Measurements from ENCODE around the gene METTL25. TPM values are rescaled to one million over a fixed set of nuclear protein-coding genes. Genes with fewer than 3 reads are reported as not detected.

The METTL25 gene
- total RNA-seq, 2 experiments from 2014 or later, result 5.0 to 5.3 TPM

DNA sequence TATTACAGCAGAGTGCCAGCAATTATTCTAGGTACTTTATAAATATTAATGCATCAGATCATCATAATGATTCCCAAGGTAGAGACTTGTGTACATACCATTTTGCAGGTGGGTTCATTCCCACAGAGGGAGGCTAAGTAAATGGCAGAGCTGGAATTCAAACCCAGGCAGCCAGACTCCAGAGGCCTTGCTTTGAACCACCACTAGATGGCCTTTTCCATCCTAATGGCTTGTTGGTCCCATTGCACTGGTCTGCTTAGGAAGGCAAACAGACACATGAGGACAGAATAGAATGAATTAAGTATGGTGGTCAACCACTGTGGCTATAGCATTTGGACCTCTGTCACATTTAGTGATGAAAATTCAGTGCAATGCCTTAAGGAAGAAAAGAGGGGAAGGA lies 158.7 kb downstream of the METTL25 start:
- CTCF ChIA-PET, result interaction anchor here (0.7 kb wide), 1 partner anchor 871 kb away, joined by 3 read pairs; no protein-coding TSS in a partner anchor
- DNase-seq, result no peak

DNA sequence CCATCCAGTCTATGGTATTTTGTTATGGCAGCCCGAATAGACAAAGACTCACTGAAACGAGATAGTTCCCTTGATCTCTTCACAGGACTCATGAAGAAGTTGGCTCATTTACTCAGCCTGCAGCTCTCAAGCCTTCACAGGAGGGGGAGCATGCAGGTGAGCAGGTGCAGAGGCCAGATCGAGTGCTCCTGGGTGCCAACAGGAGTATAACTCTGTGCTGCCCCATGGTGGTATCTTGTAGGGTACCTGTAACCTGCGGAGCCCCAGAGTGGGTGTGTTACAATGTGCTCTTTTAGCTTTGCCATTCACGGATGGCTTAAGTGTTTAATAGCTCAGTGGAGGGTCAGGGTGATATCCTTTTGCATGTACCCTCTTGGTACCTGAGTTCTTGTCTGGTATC lies 159.5 kb downstream of the METTL25 start:
- DNase-seq (no peak), ATAC-seq (no peak)
- ChIA-PET POLR2A (no interaction called here), CTCF (no interaction called here)
- Mint-ChIP-seq H3K9me3 (ENCODE audit: low read depth) (no peaks in the 10 kb centered on the region), H3K4me1 (no peaks in the 10 kb centered on the region), H3K27ac (no peak overlapping the region), H3K36me3 (ENCODE audit: low read depth) (no peaks in the 10 kb centered on the region), H3K4me3 (no peak overlapping the region), H3K27me3 (no peaks in the 10 kb centered on the region)
- intact Hi-C loops (cut with DNase I, micrococcal nuclease), result no loop called here

More for the DNA sequence above, 158.7 kb downstream of the METTL25 start:
- POLR2A ChIA-PET, result no interaction called here
- H3K4me3 Mint-ChIP-seq, result no peak overlapping the region
- intact Hi-C loops (cut with DNase I, micrococcal nuclease), result no loop called here
- H3K4me1 Mint-ChIP-seq, result no peaks in the 10 kb centered on the region
- no peaks in the 10 kb centered on the region for H3K27me3 Mint-ChIP-seq
- no peak overlapping the region for H3K27ac Mint-ChIP-seq
- no peaks in the 10 kb centered on the region for H3K36me3 Mint-ChIP-seq (ENCODE audit: low read depth)
- no peak for ATAC-seq
- H3K9me3 Mint-ChIP-seq (ENCODE audit: low read depth), result no peaks in the 10 kb centered on the region

DNA sequence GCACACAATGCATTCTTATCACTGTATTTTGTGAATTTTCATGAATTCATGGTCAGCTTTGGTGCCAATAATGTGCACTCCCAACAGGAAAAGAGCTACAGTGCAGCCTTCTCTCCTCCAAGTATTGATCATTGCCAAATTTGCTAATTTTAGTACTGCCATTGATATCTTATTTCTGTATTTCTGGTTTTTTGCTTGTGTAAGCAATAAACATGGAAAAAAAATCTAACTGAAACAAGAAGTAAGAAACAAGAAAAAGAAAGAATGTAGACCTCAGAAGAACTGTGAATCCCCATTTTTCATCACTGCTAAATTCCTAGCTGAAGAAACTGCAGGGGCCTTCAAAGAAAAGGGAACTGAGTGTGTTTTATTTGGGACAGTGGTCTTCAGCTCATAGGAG lies 161.2 kb downstream of the METTL25 start:
- Mint-ChIP-seq H3K4me3 (no peak overlapping the region), H3K36me3 (ENCODE audit: low read depth) (no peaks in the 10 kb centered on the region), H3K27ac (no peak overlapping the region), H3K4me1 (no peaks in the 10 kb centered on the region), H3K9me3 (ENCODE audit: low read depth) (no peaks in the 10 kb centered on the region), H3K27me3 (no peaks in the 10 kb centered on the region)
- no peak for ATAC-seq
- no peak for DNase-seq
- POLR2A ChIA-PET, result no interaction called here
- intact Hi-C loops (cut with DNase I, micrococcal nuclease), result no loop called here
- CTCF ChIA-PET, result no interaction called here

DNA sequence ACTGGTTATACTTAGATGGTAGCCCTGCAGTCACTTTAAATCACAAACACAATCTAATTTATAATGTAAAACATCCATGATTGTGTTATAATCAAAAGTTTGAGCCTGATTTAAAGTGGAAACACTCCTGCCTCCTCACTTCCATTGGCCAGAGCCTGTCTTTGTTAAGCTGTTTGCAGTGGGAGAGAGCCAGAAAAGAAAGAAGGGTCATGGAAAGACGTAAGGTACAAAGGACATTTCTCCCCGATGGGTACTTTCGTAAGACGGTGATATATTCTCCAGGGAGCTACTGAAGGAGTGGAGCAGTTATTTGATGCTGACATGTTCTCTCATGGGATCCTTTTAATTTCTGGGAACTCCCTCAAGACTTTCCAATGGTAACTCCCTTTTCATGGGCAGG lies 164.0 kb downstream of the METTL25 start:
- ChIA-PET CTCF (interaction anchor here (0.6 kb wide), 1 partner anchor 24 kb away, joined by 3 read pairs; no protein-coding TSS in a partner anchor), POLR2A (no interaction called here)
- no peak for ATAC-seq
- intact Hi-C loops (cut with DNase I, micrococcal nuclease), result no loop called here
- H3K27ac Mint-ChIP-seq, result no peak overlapping the region
- H3K4me3 Mint-ChIP-seq, result no peak overlapping the region
- no peaks in the 10 kb centered on the region for H3K9me3 Mint-ChIP-seq (ENCODE audit: low read depth)
- DNase-seq, result no peak
- H3K36me3 Mint-ChIP-seq (ENCODE audit: low read depth), result no peaks in the 10 kb centered on the region
- H3K27me3 Mint-ChIP-seq, result peaks cover 4% of the 10 kb centered on the region
- H3K4me1 Mint-ChIP-seq, result no peaks in the 10 kb centered on the region

DNA sequence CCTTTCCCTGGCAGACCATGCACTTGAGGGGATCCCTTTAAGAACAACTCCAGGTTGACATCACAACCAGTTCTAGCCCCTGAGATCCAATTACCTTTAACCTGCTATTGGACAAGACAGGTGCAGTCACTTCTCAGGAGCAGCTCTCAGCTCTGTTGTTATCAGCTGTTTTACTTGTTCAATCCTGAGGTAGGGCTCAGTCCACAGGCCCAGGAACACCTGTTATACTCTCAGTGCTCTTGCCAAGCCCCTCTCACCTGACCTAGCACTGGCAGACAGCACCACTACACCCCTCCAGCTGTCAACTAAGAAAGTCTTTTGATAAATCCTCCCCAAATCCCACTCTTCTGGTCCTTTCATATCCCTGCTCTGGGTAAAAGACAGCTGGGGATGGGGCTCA lies 164.4 kb downstream of the METTL25 start:
- no peaks in the 10 kb centered on the region for H3K4me1 Mint-ChIP-seq
- H3K27me3 Mint-ChIP-seq, result peaks cover 5% of the 10 kb centered on the region
- H3K9me3 Mint-ChIP-seq (ENCODE audit: low read depth), result no peaks in the 10 kb centered on the region
- intact Hi-C loops (cut with DNase I, micrococcal nuclease), result no loop called here
- H3K4me3 Mint-ChIP-seq, result no peak overlapping the region
- CTCF ChIA-PET, result no interaction called here
- POLR2A ChIA-PET, result no interaction called here
- ATAC-seq, result no peak
- no peaks in the 10 kb centered on the region for H3K36me3 Mint-ChIP-seq (ENCODE audit: low read depth)
- no peak for DNase-seq
- no peak overlapping the region for H3K27ac Mint-ChIP-seq

DNA sequence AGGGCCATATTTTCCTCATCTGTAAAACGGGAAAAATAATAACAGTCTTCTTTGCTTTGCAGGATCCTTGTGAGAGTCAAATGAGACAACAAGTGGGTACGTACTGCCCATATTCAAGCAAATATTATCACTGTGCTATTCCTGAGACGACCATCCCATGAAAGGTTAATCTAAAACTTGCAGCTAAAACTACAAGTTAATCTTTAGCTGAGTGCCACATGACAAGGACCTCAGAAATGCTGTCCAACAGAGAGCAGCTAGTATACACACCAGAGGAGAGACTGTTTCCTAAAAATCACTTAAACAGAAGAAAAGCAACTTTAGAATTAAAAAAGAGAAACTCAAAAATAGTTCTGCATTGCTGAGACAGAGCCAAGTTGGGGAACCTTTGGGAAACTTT lies 165.7 kb downstream of the METTL25 start:
- CTCF ChIA-PET, result interaction anchor here (1.0 kb wide), 1 partner anchor 47 kb away, joined by 3 read pairs; no protein-coding TSS in a partner anchor
- no peak for ATAC-seq
- intact Hi-C loops (cut with DNase I, micrococcal nuclease), result no loop called here

DNA sequence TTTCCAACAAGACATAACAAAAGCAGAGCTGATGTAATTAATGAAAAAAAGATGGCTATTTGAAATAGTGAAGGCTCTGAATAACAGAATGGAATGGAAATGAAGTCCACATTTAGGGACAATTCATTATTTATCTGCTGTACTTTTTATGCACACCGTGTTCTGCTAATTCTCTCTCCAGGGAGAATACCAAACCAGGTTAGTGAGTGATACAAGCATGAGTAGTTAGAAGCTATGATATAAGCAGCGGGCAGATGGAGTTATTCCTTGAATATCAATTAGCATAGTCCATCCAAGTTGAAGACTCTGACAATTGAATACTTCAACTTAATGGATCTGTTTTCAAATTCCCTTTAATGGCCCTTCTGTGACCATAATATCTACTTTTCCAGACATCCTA lies 166.3 kb downstream of the METTL25 start:
- H3K27me3 Mint-ChIP-seq, result peaks cover 5% of the 10 kb centered on the region
- ATAC-seq (no peak), DNase-seq (no peak)
- no peaks in the 10 kb centered on the region for H3K36me3 Mint-ChIP-seq (ENCODE audit: low read depth)
- POLR2A ChIA-PET, result interaction anchor here (0.7 kb wide), 1 partner anchor 67 kb away, joined by 4 read pairs; no protein-coding TSS in a partner anchor
- no peak overlapping the region for H3K27ac Mint-ChIP-seq
- CTCF ChIA-PET, result interaction anchor here (1.0 kb wide), 1 partner anchor 47 kb away, joined by 3 read pairs; no protein-coding TSS in a partner anchor
- no peaks in the 10 kb centered on the region for H3K4me1 Mint-ChIP-seq
- H3K4me3 Mint-ChIP-seq, result no peak overlapping the region
- no peaks in the 10 kb centered on the region for H3K9me3 Mint-ChIP-seq (ENCODE audit: low read depth)
- intact Hi-C loops (cut with DNase I, micrococcal nuclease), result loop anchor here in 1 of 2 experiments (5.0 kb wide), 2 partner anchors 163 to 1978 kb away; partner anchors contain the start of gene TMTC2

More for the DNA sequence above, 165.7 kb downstream of the METTL25 start:
- Mint-ChIP-seq H3K27ac (no peak overlapping the region), H3K27me3 (peaks cover 5% of the 10 kb centered on the region), H3K4me3 (no peak overlapping the region), H3K36me3 (ENCODE audit: low read depth) (no peaks in the 10 kb centered on the region), H3K9me3 (ENCODE audit: low read depth) (no peaks in the 10 kb centered on the region), H3K4me1 (no peaks in the 10 kb centered on the region)
- no peak for DNase-seq
- POLR2A ChIA-PET, result no interaction called here

DNA sequence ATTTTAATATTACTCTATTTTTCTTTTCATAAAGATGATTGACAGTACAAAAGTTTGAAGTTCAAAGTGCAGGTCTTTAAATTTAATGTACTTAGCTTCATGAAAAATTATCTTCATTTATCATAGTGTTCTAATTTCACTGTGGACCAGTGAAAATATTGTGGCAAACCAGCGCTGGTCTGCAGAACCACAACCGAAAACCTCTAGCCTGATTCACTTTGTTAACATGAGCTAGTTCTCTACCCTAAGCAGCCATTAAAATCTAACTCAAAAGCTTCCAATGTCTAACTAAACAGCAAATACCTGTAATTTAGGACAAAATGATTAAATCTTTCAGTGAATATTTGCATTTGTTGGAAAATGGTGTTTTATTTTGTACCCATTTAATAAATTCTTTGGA lies 167.3 kb downstream of the METTL25 start:
- ChIA-PET CTCF (interaction anchor here (1.0 to 1.5 kb wide), 2 partner anchors 70 to 92 kb away, joined by 3 to 4 read pairs; no protein-coding TSS in a partner anchor), POLR2A (no interaction called here)
- Mint-ChIP-seq H3K4me1 (no peaks in the 10 kb centered on the region), H3K36me3 (ENCODE audit: low read depth) (no peaks in the 10 kb centered on the region), H3K4me3 (no peak overlapping the region), H3K27me3 (peaks cover 5% of the 10 kb centered on the region), H3K9me3 (ENCODE audit: low read depth) (no peaks in the 10 kb centered on the region), H3K27ac (no peak overlapping the region)
- ATAC-seq (no peak), DNase-seq (no peak)
- intact Hi-C loops (cut with DNase I, micrococcal nuclease), result loop anchor here (1.0 to 5.0 kb wide), 5 partner anchors 159 to 1977 kb away; partner anchors contain the start of gene TMTC2 (in 1 of the 2)

DNA sequence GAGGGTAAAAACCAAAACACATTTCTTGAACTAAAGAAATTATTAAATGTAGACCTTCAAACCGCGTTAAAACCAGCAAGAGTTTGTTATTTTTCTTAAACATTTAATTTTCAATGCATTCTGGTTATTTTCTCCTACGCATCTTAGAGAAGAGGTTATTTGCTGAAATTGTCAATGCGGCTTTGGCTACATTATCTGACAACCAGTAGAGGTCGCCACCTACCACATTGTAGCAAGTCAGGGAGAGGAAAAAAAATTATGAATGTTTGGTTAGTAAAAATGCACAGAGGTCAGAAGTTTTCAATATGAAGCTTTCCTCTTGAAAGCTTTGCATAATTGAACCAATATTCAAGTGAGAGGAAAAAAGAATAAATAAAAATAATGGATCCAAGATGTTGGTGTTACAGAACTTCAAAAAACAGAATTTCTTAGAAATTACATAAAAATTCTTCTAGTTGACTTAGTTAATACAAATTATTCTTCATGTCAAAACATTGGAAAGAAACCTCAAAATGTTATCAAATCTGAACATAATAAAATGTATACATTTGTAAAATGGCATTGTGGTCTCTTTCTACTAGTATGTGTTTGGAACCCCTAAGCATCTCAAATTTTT lies 168.9 kb downstream of the METTL25 start:
- Mint-ChIP-seq H3K4me1 (no peaks in the 10 kb centered on the region), H3K27ac (no peak overlapping the region), H3K36me3 (ENCODE audit: low read depth) (no peaks in the 10 kb centered on the region), H3K9me3 (ENCODE audit: low read depth) (no peaks in the 10 kb centered on the region), H3K4me3 (no peak overlapping the region), H3K27me3 (peaks cover 5% of the 10 kb centered on the region)
- ChIA-PET POLR2A (no interaction called here), CTCF (interaction anchor here (1.1 kb wide), 1 partner anchor 859 kb away, joined by 3 read pairs; no protein-coding TSS in a partner anchor)
- ATAC-seq (peak; percentile 47), DNase-seq (peak; percentile 45)
- intact Hi-C loops (cut with DNase I, micrococcal nuclease), result loop anchor here (1.0 to 5.0 kb wide), 5 partner anchors 158 to 1976 kb away; partner anchors contain the start of gene TMTC2 (in 1 of the 2)

Other genes with a start within 250 kb of the METTL25 start
- 100 to 1,000 TPM; 104 to 137 TPM for gene CCDC59, start 142 bp upstream of the METTL25 start, total RNA-seq

Measured in activated CD4-positive, alpha-beta T cell treated with anti-CD3 and anti-CD28 coated beads for 36 hours (primary cell).